Caco-2 (cell line): ENCODE results near the gene THADA. TPM values are rescaled to one million over a fixed set of nuclear protein-coding genes. Genes with fewer than 3 reads are reported as not detected.

Source experiments
- BruUV-seq: library from RNA; stranded (reverse); fragments of 400-500 nt; replicated peaks from 2 replicates; lab custom pipeline; 2021; lab: Mats Ljungman, UMichigan
- CTCF ChIA-PET: fragments of 300-600 bp; sonication (Branson Sonifier 250); formaldehyde crosslinking; loops from one replicate; lab custom pipeline; 2022; ENCODE audit warnings: antibody characterized with exemption; lab: Charles Lee
- POLR2A ChIA-PET: fragments of 300-600 bp; sonication (Branson Sonifier 250); formaldehyde crosslinking; loops from one replicate; lab custom pipeline; 2022; ENCODE audit warnings: antibody characterized with exemption; lab: Charles Lee
- DNase-seq, 2 experiments: peaks; one replicate each; pipeline versions ENCODE4 v3.0.0 to v3.0.0-alpha.2; 2020 to 2022
- H3K27me3 ChIP-seq: replicated peaks from 2 replicates; pipeline ENCODE4 v1.6.0; 2011; ENCODE audit warnings: low read length; ENCODE audit not compliant: control insufficient read depth, insufficient read depth
- H3K36me3 ChIP-seq: 2 replicates; pipeline ENCODE4 v1.5.1; 2011; ENCODE audit warnings: low read length; ENCODE audit not compliant: control insufficient read depth, insufficient read depth
- H3K4me1 ChIP-seq: fragments of 250-450 bp; sonication (Bioruptor Pico); 2 replicates; pipeline ENCODE4 v1.5.1; 2020; ENCODE audit warnings: mild to moderate bottlenecking
- H3K4me3 ChIP-seq: 2 replicates; pipeline ENCODE4 v1.5.1; 2011; ENCODE audit warnings: low read depth, mild to moderate bottlenecking, control low read depth, low read length
- H3K9me3 ChIP-seq: fragments of 250-450 bp; sonication (Bioruptor Pico); 2 replicates; pipeline ENCODE4 v1.5.1; 2020; ENCODE audit warnings: mild to moderate bottlenecking, moderate library complexity
- H3K27ac Mint-ChIP-seq: one replicate; pipeline ENCODE4 v1.8.0; 2022; ENCODE audit warnings: mixed read lengths; ENCODE audit not compliant: unreplicated experiment
- H3K27me3 Mint-ChIP-seq: one replicate; pipeline ENCODE4 v1.8.0; 2022; ENCODE audit warnings: mixed read lengths; ENCODE audit not compliant: insufficient read depth, unreplicated experiment
- H3K36me3 Mint-ChIP-seq: one replicate; pipeline ENCODE4 v1.8.0; 2022; ENCODE audit warnings: mild to moderate bottlenecking, mixed read lengths; ENCODE audit not compliant: insufficient read depth, unreplicated experiment
- H3K4me1 Mint-ChIP-seq: one replicate; pipeline ENCODE4 v1.8.0; 2022; ENCODE audit warnings: low read depth, mixed read lengths; ENCODE audit not compliant: unreplicated experiment
- H3K4me3 Mint-ChIP-seq: one replicate; pipeline ENCODE4 v1.8.0; 2022; ENCODE audit warnings: mild to moderate bottlenecking, moderate library complexity, mixed read lengths; ENCODE audit not compliant: unreplicated experiment
- H3K9me3 Mint-ChIP-seq: one replicate; pipeline ENCODE4 v1.8.0; 2022; ENCODE audit warnings: mixed read lengths; ENCODE audit not compliant: unreplicated experiment
- CTCF ChIP-seq, 2 experiments: fragments of 200-600 bp in 1 of 2; IDR thresholded peaks; 1 replicate in 1 of 2; 2 replicates in 1 of 2; pipeline versions ENCODE4 v1.5.1 to v1.8.0; 2011 to 2022; ENCODE audit warnings: antibody characterized with exemption in 1 of 2, control low read depth in 1 of 2, inconsistent platforms in 1 of 2, low read depth in 1 of 2, low read length in 1 of 2, mild to moderate bottlenecking in 1 of 2, moderate library complexity in 1 of 2; ENCODE audit not compliant: insufficient read depth in 1 of 2, severe bottlenecking in 1 of 2, unreplicated experiment in 1 of 2
- intact Hi-C: fragments of 100-400 bp; cut with micrococcal nuclease; formaldehyde crosslinking; loops from one replicate; pipeline ENCODE4 v1.10.0; 2022; ENCODE audit not compliant: unreplicated experiment
- total RNA-seq: library from RNA; stranded (reverse); gene quantifications from 2 replicates; pipeline ENCODE4 v1.2.3, GENCODE V29; 2022

The THADA gene
- total RNA-seq, 1 experiment from 2014 or later, result 33.8 TPM

GRCh38 chr2:43368483-43369385, 227.1 kb downstream of the THADA start:
- no peaks in the 10 kb centered on the region for H3K27me3 ChIP-seq
- intact Hi-C loops, result no loop called here
- POLR2A ChIA-PET, result no interaction called here
- Mint-ChIP-seq H3K27ac (peak overlapping the region; percentile 11), H3K36me3 (peaks cover 4% of the 10 kb centered on the region), H3K27me3 (no peaks in the 10 kb centered on the region), H3K4me1 (peaks cover 46% of the 10 kb centered on the region), H3K4me3 (no peak overlapping the region), H3K9me3 (peaks cover 6% of the 10 kb centered on the region)
- DNase-seq, result no peak
- H3K4me1 ChIP-seq, result peaks cover 44% of the 10 kb centered on the region
- no peak for TF ChIP-seq CTCF (IDR thresholded peaks at IDR 0.05; ENCODE audit: insufficient read depth in 1 of 2, low read depth in 1 of 2, low read length in 1 of 2, severe bottlenecking in 1 of 2, unreplicated experiment in 1 of 2)
- no peaks in the 10 kb centered on the region for H3K36me3 ChIP-seq
- CTCF ChIA-PET, result interaction anchor here (0.7 kb wide), 1 partner anchor 238 kb away, joined by 3 read pairs; no protein-coding TSS in a partner anchor
- no TSS peak for BruUV-seq
- H3K4me3 ChIP-seq, result no peak overlapping the region
- no peaks in the 10 kb centered on the region for H3K9me3 ChIP-seq

DNA sequence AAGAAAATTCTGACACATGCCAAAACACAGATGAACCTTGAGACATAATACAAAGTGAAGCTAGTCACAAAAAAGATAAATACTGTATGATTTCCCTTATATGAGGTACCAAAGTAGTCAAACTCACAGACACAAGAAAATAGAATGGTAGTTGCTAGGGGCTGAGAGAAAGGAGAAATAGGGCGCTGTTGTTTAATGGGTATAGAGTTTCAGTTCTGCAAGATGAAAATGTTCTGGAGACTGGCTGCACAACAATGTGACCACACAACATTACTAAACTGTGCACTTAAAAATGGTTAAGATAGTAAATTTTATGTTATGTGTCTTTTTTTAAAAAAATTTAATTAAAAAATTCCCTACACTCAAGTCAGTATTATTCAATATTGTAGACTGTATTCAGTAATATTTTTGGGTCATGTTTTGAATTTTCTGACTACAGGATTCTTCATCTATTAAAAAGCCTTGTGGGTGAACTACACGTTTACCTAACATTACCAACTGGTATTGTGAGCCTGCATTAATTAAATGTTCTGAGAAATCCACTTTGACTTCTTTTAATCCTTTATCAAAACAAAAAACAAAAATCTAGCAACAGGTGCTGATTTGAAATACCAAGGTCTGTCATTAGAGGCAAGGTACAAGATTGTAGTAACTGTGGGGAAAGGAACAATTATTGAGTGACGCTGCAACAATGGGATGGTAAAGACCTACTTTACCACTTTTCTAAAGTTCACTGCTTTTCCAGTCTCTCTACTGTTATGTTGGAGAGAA, 228.6 kb downstream of the THADA start:
- H3K36me3 ChIP-seq, result no peaks in the 10 kb centered on the region
- no peaks in the 10 kb centered on the region for H3K9me3 ChIP-seq
- intact Hi-C loops, result no loop called here
- no peak overlapping the region for H3K4me3 ChIP-seq
- no peak for DNase-seq
- CTCF ChIA-PET, result no interaction called here
- H3K4me1 ChIP-seq, result peaks cover 42% of the 10 kb centered on the region
- H3K27ac Mint-ChIP-seq, result no peak overlapping the region
- TF ChIP-seq CTCF (IDR thresholded peaks at IDR 0.05; ENCODE audit: insufficient read depth in 1 of 2, low read depth in 1 of 2, low read length in 1 of 2, severe bottlenecking in 1 of 2, unreplicated experiment in 1 of 2), result no peak
- H3K27me3 Mint-ChIP-seq, result no peaks in the 10 kb centered on the region
- H3K9me3 Mint-ChIP-seq, result peaks cover 6% of the 10 kb centered on the region
- peaks cover 44% of the 10 kb centered on the region for H3K4me1 Mint-ChIP-seq
- POLR2A ChIA-PET, result no interaction called here
- H3K4me3 Mint-ChIP-seq, result no peak overlapping the region
- H3K27me3 ChIP-seq, result no peaks in the 10 kb centered on the region
- BruUV-seq, result no TSS peak
- H3K36me3 Mint-ChIP-seq, result peaks cover 4% of the 10 kb centered on the region

DNA sequence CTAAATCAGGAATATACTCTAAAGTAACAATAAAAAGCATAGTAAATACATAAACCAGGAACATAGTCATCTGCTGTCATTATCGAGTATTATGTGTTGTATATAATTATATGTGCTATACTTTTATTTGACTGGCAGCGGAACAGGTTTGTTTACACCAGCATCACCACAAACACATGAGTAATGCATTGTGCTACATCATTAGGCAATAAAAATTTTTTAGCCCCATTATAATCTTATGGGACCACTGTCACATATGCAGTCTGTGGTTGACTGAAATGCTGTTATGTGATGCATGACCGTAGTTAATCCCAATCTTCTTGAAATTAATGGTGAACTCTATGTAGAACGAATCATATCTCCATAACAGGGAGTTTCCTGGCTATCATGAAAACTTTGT, 232.7 kb downstream of the THADA start:
- Mint-ChIP-seq H3K27ac (no peak overlapping the region), H3K27me3 (no peaks in the 10 kb centered on the region), H3K4me3 (no peak overlapping the region), H3K9me3 (no peaks in the 10 kb centered on the region), H3K4me1 (peaks cover 18% of the 10 kb centered on the region), H3K36me3 (no peaks in the 10 kb centered on the region)
- no peak for TF ChIP-seq CTCF (IDR thresholded peaks at IDR 0.05; ENCODE audit: insufficient read depth in 1 of 2, low read depth in 1 of 2, low read length in 1 of 2, severe bottlenecking in 1 of 2, unreplicated experiment in 1 of 2)
- Histone ChIP-seq H3K27me3 (no peaks in the 10 kb centered on the region), H3K4me1 (peaks cover 27% of the 10 kb centered on the region), H3K9me3 (no peaks in the 10 kb centered on the region), H3K4me3 (no peak overlapping the region), H3K36me3 (no peaks in the 10 kb centered on the region; the same call in 1 of the 2 replicates)
- CTCF ChIA-PET, result interaction anchor here (0.9 kb wide), 1 partner anchor 136 kb away, joined by 4 read pairs; no protein-coding TSS in a partner anchor
- POLR2A ChIA-PET, result no interaction called here
- intact Hi-C loops, result no loop called here
- BruUV-seq, result no TSS peak
- DNase-seq, result no peak
